22Rv1 (cell line): ENCODE data around the gene ATP5ME.

Source experiments
- CTCF ChIP-seq: fragments of 450-650 bp; IDR thresholded peaks from 2 replicates; pipeline ENCODE4 v1.5.1; 2017; ENCODE audit warnings: mild to moderate bottlenecking
- ZFX ChIP-seq: fragments of 450-650 bp; IDR thresholded peaks from 2 replicates; pipeline ENCODE4 v1.6.1; 2017; ENCODE audit warnings: antibody characterized with exemption, borderline replicate concordance

GRCh38 chr4:622996-623913 is 50.8 kb downstream of the ATP5ME start:
- TF ChIP-seq CTCF = no peak
- TF ChIP-seq ZFX = no peak
